Nephron (organoid): ENCODE results near the gene ZACN.

Experiments used
- H3K27ac Mint-ChIP-seq, 3 experiments: 2 replicates each; pipeline ENCODE4 v1.8.0; 2020; ENCODE audit warnings: mixed read lengths in 3 of 3, mild to moderate bottlenecking in 2 of 3, moderate library complexity in 1 of 3
- H3K27me3 Mint-ChIP-seq: 2 replicates; pipeline ENCODE4 v1.8.0; 2021; ENCODE audit warnings: low read depth, mild to moderate bottlenecking, moderate library complexity, mixed read lengths
- H3K36me3 Mint-ChIP-seq: 2 replicates; pipeline ENCODE4 v1.8.0; 2020; ENCODE audit warnings: low read depth, mixed read lengths
- H3K4me1 Mint-ChIP-seq: 2 replicates; pipeline ENCODE4 v1.8.0; 2020; ENCODE audit warnings: mixed read lengths
- H3K4me3 Mint-ChIP-seq, 3 experiments: 2 replicates each; pipeline ENCODE4 v1.8.0; 2020; ENCODE audit warnings: mild to moderate bottlenecking in 3 of 3, mixed read lengths in 3 of 3, moderate library complexity in 2 of 3
- H3K9me3 Mint-ChIP-seq: 2 replicates; pipeline ENCODE4 v1.8.0; 2020; ENCODE audit warnings: mixed read lengths
- TF ChIP-seq, protein P1 (sequence below), 3 experiments: fragments of 200-600 bp; sonication (generic); IDR thresholded peaks; one replicate each; pipeline ENCODE4 v1.5.0; 2021; ENCODE audit warnings: antibody characterized with exemption in 3 of 3; ENCODE audit not compliant: unreplicated experiment in 3 of 3

The ZACN gene

DNA sequence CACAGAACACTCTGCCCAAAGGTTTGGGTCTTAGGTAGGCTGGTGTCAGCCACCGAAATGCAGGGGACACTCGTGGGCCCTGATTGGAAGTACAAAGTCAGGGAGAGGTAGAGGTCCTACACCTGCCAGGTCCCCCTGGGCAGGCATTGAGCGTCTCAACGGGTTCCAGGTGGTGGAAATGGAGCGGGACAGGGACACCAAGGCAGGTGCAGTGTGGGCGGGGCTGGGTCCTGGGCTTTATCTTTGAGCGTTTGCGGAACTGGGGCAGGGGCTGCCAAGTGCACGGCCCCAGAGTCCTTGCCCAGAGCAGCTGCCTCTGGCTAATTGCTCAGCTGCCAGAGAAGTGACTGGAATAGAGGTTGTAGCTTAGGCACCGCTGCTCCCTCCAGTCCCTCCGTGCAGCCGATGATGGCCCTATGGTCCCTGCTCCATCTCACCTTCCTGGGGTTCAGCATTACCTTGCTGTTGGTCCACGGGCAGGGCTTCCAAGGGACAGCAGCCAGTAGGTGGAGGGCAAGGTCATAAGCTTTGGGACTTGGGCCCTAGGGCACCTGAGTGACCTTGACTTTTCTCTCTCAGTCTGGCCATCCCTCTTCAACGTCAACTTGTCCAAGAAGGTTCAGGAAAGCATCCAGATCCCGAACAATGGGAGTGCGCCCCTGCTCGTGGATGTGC, at the start of gene ZACN:
Gene ZACN (plus strand): TSS at position 323 of the 675 bp plus-strand sequence. CDS start 83 bp downstream, at position 406.
- Mint-ChIP-seq H3K4me1 (peaks cover 48% of the 10 kb centered on the region), H3K36me3 (no peaks in the 10 kb centered on the region), H3K9me3 (no peaks in the 10 kb centered on the region), H3K27ac (no peak within 1 kb of the TSS), H3K4me3 (peak within 1 kb of the TSS in 1 of 3 experiments; percentile 11), H3K27me3 (peaks cover 68% of the 10 kb centered on the region)
- TF ChIP-seq, protein P1, sequence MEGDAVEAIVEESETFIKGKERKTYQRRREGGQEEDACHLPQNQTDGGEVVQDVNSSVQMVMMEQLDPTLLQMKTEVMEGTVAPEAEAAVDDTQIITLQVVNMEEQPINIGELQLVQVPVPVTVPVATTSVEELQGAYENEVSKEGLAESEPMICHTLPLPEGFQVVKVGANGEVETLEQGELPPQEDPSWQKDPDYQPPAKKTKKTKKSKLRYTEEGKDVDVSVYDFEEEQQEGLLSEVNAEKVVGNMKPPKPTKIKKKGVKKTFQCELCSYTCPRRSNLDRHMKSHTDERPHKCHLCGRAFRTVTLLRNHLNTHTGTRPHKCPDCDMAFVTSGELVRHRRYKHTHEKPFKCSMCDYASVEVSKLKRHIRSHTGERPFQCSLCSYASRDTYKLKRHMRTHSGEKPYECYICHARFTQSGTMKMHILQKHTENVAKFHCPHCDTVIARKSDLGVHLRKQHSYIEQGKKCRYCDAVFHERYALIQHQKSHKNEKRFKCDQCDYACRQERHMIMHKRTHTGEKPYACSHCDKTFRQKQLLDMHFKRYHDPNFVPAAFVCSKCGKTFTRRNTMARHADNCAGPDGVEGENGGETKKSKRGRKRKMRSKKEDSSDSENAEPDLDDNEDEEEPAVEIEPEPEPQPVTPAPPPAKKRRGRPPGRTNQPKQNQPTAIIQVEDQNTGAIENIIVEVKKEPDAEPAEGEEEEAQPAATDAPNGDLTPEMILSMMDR (IDR thresholded peaks at IDR 0.05; ENCODE audit: unreplicated experiment in 3 of 3) = no peak

DNA sequence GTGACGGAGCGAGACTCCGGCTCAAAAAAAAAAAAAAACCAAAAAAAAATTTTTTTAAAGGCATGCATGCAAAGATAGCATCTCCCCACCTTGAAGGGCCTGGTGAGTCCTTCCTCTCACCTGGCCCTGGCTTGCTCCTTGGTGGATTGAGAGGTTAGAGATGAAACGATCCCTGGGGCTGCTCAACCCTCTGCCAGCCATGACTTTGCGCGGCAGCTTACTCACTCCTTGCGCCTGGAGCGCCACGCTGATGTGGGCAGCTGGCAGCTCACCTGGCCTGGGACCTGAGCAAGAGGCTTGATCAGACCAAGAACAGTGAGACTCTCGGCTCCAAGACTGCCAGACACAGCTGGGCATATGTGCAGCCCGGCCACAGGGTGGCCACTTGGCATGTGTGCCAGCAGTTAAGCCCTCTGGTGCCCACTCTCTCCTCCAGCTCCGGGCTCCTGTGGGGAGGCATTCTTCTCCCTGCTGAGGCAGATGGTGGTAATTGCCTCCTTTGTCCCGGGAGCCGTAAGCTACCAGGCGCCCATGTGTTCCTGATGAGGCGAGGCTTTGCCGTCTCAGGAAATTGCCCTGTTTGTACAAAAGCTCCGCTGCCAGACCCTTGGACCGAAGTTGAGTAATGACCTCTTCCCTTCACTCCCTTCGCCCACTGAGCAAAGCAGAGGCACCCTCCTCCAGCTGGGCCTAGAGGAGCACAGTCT, 46.8 kb upstream of the ZACN start:
- Mint-ChIP-seq H3K27me3 (peaks cover 6% of the 10 kb centered on the region), H3K9me3 (no peaks in the 10 kb centered on the region)

DNA sequence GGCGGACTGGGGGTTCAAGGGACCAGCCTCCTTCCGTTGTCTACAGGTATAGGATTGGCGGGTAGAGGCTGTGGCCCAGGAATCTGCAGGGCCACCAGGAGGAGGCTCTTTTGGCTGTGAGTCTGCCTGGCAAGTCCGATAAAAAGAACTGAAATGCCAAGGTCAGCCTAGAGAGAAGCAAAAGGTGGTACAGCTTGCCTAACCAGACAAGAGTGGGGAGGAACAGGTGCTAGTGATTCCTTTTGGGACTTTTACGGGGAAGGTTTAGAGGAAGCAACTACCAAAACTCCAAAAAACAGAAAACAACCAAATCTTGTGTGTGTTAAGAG, 46.2 kb upstream of the ZACN start:
- H3K27me3 Mint-ChIP-seq = peaks cover 6% of the 10 kb centered on the region
- TF ChIP-seq, protein P1 (IDR thresholded peaks at IDR 0.05; ENCODE audit: unreplicated experiment in 3 of 3) = no peak
- no peak overlapping the region for H3K27ac Mint-ChIP-seq
- no peak overlapping the region for H3K4me3 Mint-ChIP-seq
- H3K9me3 Mint-ChIP-seq = no peaks in the 10 kb centered on the region
- peaks cover 17% of the 10 kb centered on the region for H3K4me1 Mint-ChIP-seq
- H3K36me3 Mint-ChIP-seq = peaks cover 3% of the 10 kb centered on the region

More for the DNA sequence above, 46.8 kb upstream of the ZACN start:
- Mint-ChIP-seq H3K4me3 (no peak overlapping the region), H3K36me3 (peaks cover 3% of the 10 kb centered on the region), H3K27ac (no peak overlapping the region), H3K4me1 (peaks cover 17% of the 10 kb centered on the region)
- TF ChIP-seq, protein P1 (IDR thresholded peaks at IDR 0.05; ENCODE audit: unreplicated experiment in 3 of 3) = no peak

DNA sequence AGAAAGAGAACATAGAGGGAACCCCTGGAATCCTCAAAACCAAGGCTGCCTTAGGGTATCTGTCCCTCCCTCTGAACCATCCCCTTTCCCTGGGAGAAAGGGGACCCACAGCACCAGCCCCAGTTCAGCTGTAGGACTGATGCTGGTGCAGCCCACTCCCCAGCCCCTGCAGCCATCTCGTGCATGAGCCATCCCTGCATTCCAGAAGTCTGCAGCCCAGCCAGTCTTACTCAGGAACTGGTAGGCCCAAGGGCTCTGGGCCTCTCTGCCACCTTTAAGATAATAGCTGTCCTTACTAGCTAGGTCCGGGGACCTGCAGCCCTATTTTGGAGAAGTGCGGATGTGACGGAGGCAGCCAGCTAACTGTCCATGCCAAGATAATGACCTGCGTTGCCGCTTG, 45.8 kb upstream of the ZACN start:
- Mint-ChIP-seq H3K27ac (no peak overlapping the region), H3K27me3 (peaks cover 6% of the 10 kb centered on the region), H3K4me3 (no peak overlapping the region), H3K4me1 (peaks cover 17% of the 10 kb centered on the region), H3K9me3 (no peaks in the 10 kb centered on the region), H3K36me3 (peaks cover 5% of the 10 kb centered on the region)
- TF ChIP-seq, protein P1 (IDR thresholded peaks at IDR 0.05; ENCODE audit: unreplicated experiment in 3 of 3) = no peak

DNA sequence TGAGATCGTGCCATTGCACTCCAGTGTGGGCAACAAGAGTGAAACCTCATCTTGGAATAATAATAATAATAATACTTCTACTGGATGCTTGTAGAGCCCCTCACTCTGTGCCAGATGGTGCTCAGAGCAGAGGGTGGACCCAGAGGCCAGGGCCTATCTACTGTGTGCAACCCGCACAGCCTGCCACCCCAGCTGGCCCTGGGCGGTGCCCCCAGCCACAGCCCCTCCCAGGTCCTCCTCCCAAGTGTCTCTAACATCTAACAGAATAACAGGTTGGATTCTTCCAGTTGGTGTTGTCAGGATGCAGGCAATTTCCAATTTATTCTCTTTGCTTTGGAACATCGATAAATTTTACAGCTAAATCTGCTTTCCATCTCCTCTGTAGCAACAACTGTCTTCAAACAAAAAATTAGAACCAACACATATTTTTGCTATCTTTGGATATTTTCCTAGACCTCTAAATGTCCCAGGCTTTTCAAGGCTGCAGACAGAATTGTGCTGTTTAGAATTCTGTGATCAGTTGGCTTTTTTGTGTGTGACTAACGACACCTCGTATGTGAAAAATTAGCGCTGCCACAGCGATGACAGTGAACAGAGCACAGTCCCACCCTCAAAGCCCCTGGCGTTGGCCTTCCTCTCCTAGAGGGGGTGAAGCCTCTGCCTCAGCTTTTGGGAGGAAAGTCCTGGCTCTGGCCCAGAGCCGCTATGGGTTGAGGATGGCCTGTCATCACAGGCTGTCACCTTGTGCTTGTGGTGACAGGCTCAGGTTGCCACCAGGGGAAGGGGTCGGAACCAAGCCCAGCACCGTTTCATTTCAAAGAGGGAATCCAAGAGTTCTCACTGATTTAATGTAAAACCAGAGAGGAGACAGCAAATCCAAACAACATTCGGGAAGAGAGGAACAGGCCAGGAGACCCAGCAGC, 44.3 kb upstream of the ZACN start:
- Mint-ChIP-seq H3K27ac (peak overlapping the region in 2 of 3 experiments; percentile 37 to 74), H3K27me3 (no peaks in the 10 kb centered on the region), H3K4me1 (peaks cover 13% of the 10 kb centered on the region), H3K9me3 (no peaks in the 10 kb centered on the region), H3K36me3 (peaks cover 21% of the 10 kb centered on the region), H3K4me3 (no peak overlapping the region)
- TF ChIP-seq, protein P1 (IDR thresholded peaks at IDR 0.05; ENCODE audit: unreplicated experiment in 3 of 3) = no peak
